Measurements from ENCODE around the gene NSMCE1. TPM values are rescaled to one million over a fixed set of nuclear protein-coding genes. Genes with fewer than 3 reads are reported as not detected.

Gene NSMCE1
- total RNA-seq, 1 experiment from 2014 or later, result 37.0 TPM

DNA sequence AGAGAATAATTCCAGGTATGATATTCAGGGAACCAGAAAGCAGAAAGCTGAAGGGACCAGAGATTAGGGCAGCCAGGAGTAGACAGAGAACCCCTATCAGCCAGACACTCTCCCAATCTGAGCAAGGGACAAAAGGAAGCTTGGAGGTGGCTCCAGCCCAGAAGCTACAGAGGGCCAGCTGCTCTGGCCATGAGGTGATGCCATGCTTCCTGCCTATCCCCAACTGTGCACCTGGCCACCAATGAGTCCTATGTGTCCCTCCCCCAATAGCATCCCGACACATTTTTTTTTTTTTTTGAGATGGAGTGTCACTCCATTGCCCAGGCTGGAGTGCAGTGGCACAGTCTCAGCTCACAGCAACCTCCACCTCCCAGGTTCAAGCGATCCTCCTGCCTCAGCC is 30.0 kb downstream of the NSMCE1 start:
- POLR2A ChIA-PET, result no interaction called here
- TF ChIP-seq, protein P1, sequence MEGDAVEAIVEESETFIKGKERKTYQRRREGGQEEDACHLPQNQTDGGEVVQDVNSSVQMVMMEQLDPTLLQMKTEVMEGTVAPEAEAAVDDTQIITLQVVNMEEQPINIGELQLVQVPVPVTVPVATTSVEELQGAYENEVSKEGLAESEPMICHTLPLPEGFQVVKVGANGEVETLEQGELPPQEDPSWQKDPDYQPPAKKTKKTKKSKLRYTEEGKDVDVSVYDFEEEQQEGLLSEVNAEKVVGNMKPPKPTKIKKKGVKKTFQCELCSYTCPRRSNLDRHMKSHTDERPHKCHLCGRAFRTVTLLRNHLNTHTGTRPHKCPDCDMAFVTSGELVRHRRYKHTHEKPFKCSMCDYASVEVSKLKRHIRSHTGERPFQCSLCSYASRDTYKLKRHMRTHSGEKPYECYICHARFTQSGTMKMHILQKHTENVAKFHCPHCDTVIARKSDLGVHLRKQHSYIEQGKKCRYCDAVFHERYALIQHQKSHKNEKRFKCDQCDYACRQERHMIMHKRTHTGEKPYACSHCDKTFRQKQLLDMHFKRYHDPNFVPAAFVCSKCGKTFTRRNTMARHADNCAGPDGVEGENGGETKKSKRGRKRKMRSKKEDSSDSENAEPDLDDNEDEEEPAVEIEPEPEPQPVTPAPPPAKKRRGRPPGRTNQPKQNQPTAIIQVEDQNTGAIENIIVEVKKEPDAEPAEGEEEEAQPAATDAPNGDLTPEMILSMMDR (IDR thresholded peaks at IDR 0.05; ENCODE audit: insufficient read depth in 1 of 2, low read depth in 1 of 2, low read length in 1 of 2, severe bottlenecking in 1 of 2, unreplicated experiment in 1 of 2), result no peak
- peaks cover 9% of the 10 kb centered on the region for H3K4me1 Mint-ChIP-seq (ENCODE audit: low read depth, unreplicated experiment)

DNA sequence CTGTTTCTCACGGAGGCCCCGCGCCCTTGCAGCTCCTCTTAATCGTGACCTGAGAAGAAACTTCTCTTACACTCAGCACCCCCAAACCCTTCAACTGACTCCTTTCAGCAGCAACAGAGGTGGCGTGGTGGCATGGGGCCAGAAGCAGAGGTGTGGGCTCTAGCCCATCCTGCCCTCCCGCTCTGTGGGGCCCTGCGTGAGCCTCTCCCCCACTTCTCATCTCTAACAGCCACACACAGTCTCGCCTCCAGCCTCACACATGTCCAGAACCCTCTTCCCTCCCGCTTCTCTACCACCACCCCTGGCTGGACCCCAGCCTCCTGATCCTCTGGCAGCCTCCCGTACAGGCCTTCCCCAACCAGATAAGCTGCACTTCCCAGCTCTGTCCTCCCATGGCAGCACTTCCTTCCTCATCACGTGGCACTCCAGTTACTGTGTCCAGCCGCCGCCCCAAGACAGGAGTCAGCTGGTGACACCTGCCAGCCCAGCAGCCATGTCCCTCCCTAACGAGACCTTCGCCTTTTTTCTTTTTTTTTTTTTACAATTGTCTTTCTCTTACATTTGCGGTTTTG is 30.5 kb downstream of the NSMCE1 start:
- Mint-ChIP-seq H3K27me3 (ENCODE audit: insufficient read depth, unreplicated experiment) (no peaks in the 10 kb centered on the region), H3K36me3 (ENCODE audit: insufficient read depth, unreplicated experiment) (no peaks in the 10 kb centered on the region), H3K4me1 (ENCODE audit: low read depth, unreplicated experiment) (peaks cover 9% of the 10 kb centered on the region), H3K9me3 (ENCODE audit: unreplicated experiment) (no peaks in the 10 kb centered on the region), H3K4me3 (ENCODE audit: unreplicated experiment) (no peak overlapping the region), H3K27ac (ENCODE audit: unreplicated experiment) (peak overlapping the region; percentile 32)
- Histone ChIP-seq H3K4me1 (0 out of 2 replicates have a peak, but pooled peaks cover 4% of the 10 kb centered on the region), H3K27me3 (replicated peaks; ENCODE audit: control insufficient read depth, insufficient read depth, low read length) (no peaks in the 10 kb centered on the region), H3K36me3 (ENCODE audit: control insufficient read depth, insufficient read depth, low read length) (no peaks in the 10 kb centered on the region), H3K9me3 (no peaks in the 10 kb centered on the region), H3K4me3 (ENCODE audit: low read depth, low read length) (no peak overlapping the region)
- intact Hi-C loops (cut with micrococcal nuclease; ENCODE audit: unreplicated experiment), result loop anchor here (10.0 kb wide), 1 partner anchor 77 kb away; the partner anchor contains the start of gene IL4R
- CTCF ChIA-PET, result no interaction called here
- DNase-seq, result no peak
- BruUV-seq (replicated peaks), result no TSS peak
- POLR2A ChIA-PET, result no interaction called here
- TF ChIP-seq, protein P1 (IDR thresholded peaks at IDR 0.05; ENCODE audit: insufficient read depth in 1 of 2, low read depth in 1 of 2, low read length in 1 of 2, severe bottlenecking in 1 of 2, unreplicated experiment in 1 of 2), result no peak

More for the DNA sequence above, 30.0 kb downstream of the NSMCE1 start:
- Histone ChIP-seq H3K4me1 (0 out of 2 replicates have a peak, but pooled peaks cover 4% of the 10 kb centered on the region), H3K36me3 (ENCODE audit: control insufficient read depth, insufficient read depth, low read length) (no peaks in the 10 kb centered on the region), H3K27me3 (replicated peaks; ENCODE audit: control insufficient read depth, insufficient read depth, low read length) (no peaks in the 10 kb centered on the region), H3K4me3 (ENCODE audit: low read depth, low read length) (no peak overlapping the region), H3K9me3 (no peaks in the 10 kb centered on the region)
- H3K9me3 Mint-ChIP-seq (ENCODE audit: unreplicated experiment), result no peaks in the 10 kb centered on the region
- intact Hi-C loops (cut with micrococcal nuclease; ENCODE audit: unreplicated experiment), result loop anchor here (10.0 kb wide), 1 partner anchor 76 kb away; the partner anchor contains the start of gene IL4R
- no peaks in the 10 kb centered on the region for H3K27me3 Mint-ChIP-seq (ENCODE audit: insufficient read depth, unreplicated experiment)
- peak overlapping the region; percentile 32 for H3K27ac Mint-ChIP-seq (ENCODE audit: unreplicated experiment)
- H3K36me3 Mint-ChIP-seq (ENCODE audit: insufficient read depth, unreplicated experiment), result no peaks in the 10 kb centered on the region
- no TSS peak for BruUV-seq (replicated peaks)
- H3K4me3 Mint-ChIP-seq (ENCODE audit: unreplicated experiment), result no peak overlapping the region
- CTCF ChIA-PET, result no interaction called here
- DNase-seq, result no peak

DNA sequence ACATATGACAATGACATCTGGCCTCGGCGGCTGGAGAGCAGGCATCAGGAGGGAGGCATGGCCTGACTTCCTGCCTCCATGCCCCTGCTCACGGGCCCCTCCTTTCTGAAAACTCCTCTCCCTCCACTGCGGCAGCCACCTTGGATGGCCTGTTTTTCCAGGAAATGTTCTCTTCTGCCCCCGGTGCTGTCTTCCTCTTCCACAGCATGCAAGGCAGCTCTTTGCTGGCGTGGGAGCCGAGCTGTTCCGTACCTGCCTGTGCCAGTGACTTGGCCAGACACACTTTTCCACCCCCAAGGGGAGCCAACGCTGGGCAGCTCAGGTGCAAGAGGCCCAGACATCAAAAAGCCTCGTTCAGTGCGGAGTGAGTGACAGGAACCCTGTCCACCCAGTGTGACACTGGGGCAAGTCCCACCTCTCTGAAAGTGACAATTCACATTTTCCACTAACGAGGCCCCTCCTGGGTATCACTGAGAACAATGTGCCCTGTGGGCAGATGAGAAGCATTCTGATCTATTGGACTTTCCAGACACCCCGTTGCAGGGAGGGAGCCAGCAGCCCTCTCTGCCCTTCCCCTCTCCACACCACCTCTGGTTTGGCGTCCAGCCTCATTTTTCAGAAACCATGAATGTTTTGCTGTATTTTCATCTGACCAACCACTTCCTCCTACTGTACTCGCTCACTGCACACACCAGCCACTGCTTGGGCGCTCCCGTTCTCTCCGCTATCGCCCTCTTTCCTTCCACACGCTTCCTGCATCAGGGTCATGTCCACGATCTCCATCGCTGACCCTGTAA is 31.2 kb downstream of the NSMCE1 start:
- Histone ChIP-seq H3K4me1 (0 out of 2 replicates have a peak, but pooled peaks cover 4% of the 10 kb centered on the region), H3K4me3 (ENCODE audit: low read depth, low read length) (no peak overlapping the region), H3K9me3 (no peaks in the 10 kb centered on the region), H3K36me3 (ENCODE audit: control insufficient read depth, insufficient read depth, low read length) (no peaks in the 10 kb centered on the region), H3K27me3 (replicated peaks; ENCODE audit: control insufficient read depth, insufficient read depth, low read length) (no peaks in the 10 kb centered on the region)
- Mint-ChIP-seq H3K27ac (ENCODE audit: unreplicated experiment) (peak overlapping the region; percentile 32), H3K4me1 (ENCODE audit: low read depth, unreplicated experiment) (peaks cover 9% of the 10 kb centered on the region), H3K9me3 (ENCODE audit: unreplicated experiment) (no peaks in the 10 kb centered on the region), H3K4me3 (ENCODE audit: unreplicated experiment) (no peak overlapping the region), H3K27me3 (ENCODE audit: insufficient read depth, unreplicated experiment) (no peaks in the 10 kb centered on the region), H3K36me3 (ENCODE audit: insufficient read depth, unreplicated experiment) (no peaks in the 10 kb centered on the region)
- intact Hi-C loops (cut with micrococcal nuclease; ENCODE audit: unreplicated experiment), result loop anchor here (10.0 kb wide), 1 partner anchor 77 kb away; the partner anchor contains the start of gene IL4R
- ChIA-PET POLR2A (no interaction called here), CTCF (interaction anchor here (3.5 kb wide), 1 partner anchor 131 kb away, joined by 22 read pairs; no protein-coding TSS in a partner anchor)
- TF ChIP-seq, protein P1 (IDR thresholded peaks at IDR 0.05; ENCODE audit: insufficient read depth in 1 of 2, low read depth in 1 of 2, low read length in 1 of 2, severe bottlenecking in 1 of 2, unreplicated experiment in 1 of 2), result no peak
- BruUV-seq (replicated peaks), result no TSS peak
- no peak for DNase-seq

Measured in Caco-2 (cell line).